Upper lobe of right lung (tissue), 1 donor: ENCODE results near the gene VILL. TPM values are rescaled to one million over a fixed set of nuclear protein-coding genes. Genes with fewer than 3 reads are reported as not detected.

Experiments used
- ATAC-seq: fragments of 200-7000 bp; cut with Tn5 transposase; one replicate; pipeline ENCODE4 v1.9.1; 2020; ENCODE audit warnings: mild to moderate bottlenecking, moderate library complexity
- DNase-seq: peaks from one replicate; pipeline ENCODE4 v3.0.0-alpha.2; 2020
- H3K27ac ChIP-seq: fragments of 200-600 bp; one replicate; pipeline ENCODE4 v1.8.0; 2022
- H3K27me3 ChIP-seq: fragments of 200-600 bp; one replicate; pipeline ENCODE4 v1.8.0; 2022; ENCODE audit warnings: mild to moderate bottlenecking
- H3K36me3 ChIP-seq: fragments of 200-600 bp; one replicate; pipeline ENCODE4 v1.8.0; 2022
- H3K4me1 ChIP-seq: fragments of 200-600 bp; one replicate; pipeline ENCODE4 v1.8.0; 2022
- H3K4me3 ChIP-seq: fragments of 200-600 bp; one replicate; pipeline ENCODE4 v1.8.0; 2022; ENCODE audit warnings: mild to moderate bottlenecking
- H3K9me3 ChIP-seq: fragments of 200-600 bp; one replicate; pipeline ENCODE4 v1.8.0; 2022
- intact Hi-C: fragments of 100-400 bp; cut with DNase I; formaldehyde crosslinking; loops from one replicate; pipeline ENCODE4 v1.11.0; 2022
- total RNA-seq: library from RNA; stranded (reverse); fragmentation: NEBNext Ultra II Directional; extraction: Animal tissue kit (Norgen Biotek cat#: 25700); gene quantifications from one replicate; pipeline ENCODE4 v1.2.1, GENCODE V29; 2021
- TF ChIP-seq, protein P1 (sequence below): fragments of 200-600 bp; IDR thresholded peaks from one replicate; pipeline ENCODE4 v1.8.0; 2022; ENCODE audit warnings: antibody characterized with exemption
- donor health status: DM: no; HTN: yes; CAD: no; lungs with severe emphysema.

Gene VILL
- total RNA-seq, 1 donor from 2014 or later = 8.9 TPM

DNA sequence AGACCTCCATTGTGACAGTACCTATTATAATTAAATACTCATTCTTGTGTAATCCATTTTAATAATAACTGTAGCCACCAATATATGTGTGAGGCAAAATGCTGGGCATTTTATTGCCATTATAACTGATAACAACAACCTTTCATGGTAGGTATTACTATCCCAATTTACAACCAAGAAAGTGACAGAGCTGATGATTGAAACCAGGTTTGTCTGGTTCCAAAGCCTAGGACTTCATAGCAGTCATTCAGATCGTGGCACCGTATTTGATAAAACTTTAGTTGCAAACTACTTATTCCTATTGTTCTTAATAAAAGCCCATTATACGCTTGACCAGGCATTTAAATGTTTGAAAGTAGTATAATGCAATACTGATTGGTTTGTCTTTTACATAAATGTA is 26.4 kb upstream of the VILL start:
- no peak overlapping the region for H3K27ac ChIP-seq
- no peak overlapping the region for H3K4me3 ChIP-seq
- DNase-seq (no peak), ATAC-seq (no peak)
- H3K9me3 ChIP-seq = no peaks in the 10 kb centered on the region
- intact Hi-C loops = no loop called here
- H3K36me3 ChIP-seq = peaks cover 4% of the 10 kb centered on the region
- TF ChIP-seq, protein P1, sequence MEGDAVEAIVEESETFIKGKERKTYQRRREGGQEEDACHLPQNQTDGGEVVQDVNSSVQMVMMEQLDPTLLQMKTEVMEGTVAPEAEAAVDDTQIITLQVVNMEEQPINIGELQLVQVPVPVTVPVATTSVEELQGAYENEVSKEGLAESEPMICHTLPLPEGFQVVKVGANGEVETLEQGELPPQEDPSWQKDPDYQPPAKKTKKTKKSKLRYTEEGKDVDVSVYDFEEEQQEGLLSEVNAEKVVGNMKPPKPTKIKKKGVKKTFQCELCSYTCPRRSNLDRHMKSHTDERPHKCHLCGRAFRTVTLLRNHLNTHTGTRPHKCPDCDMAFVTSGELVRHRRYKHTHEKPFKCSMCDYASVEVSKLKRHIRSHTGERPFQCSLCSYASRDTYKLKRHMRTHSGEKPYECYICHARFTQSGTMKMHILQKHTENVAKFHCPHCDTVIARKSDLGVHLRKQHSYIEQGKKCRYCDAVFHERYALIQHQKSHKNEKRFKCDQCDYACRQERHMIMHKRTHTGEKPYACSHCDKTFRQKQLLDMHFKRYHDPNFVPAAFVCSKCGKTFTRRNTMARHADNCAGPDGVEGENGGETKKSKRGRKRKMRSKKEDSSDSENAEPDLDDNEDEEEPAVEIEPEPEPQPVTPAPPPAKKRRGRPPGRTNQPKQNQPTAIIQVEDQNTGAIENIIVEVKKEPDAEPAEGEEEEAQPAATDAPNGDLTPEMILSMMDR = no peak
- H3K27me3 ChIP-seq = no peaks in the 10 kb centered on the region
- H3K4me1 ChIP-seq = peaks cover 45% of the 10 kb centered on the region

DNA sequence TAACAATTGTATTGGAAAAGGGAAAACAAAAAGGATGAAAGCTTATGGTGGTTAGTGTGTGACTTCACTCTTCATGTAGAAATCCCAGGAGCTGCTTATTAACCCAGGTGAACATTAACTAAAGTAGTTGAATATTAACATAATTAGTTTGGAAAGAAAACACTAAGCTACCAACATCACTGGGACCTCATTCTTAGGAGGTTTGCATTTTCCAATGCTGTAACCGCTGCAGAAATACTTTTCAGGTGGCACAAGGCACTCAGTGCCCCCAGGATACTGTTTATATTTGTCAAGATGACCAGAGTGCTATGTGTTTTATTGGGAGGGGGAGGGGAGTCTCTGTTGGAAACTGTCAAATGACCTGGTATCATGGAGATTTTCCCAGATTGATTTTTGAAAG is 25.9 kb upstream of the VILL start:
- Histone ChIP-seq H3K36me3 (peaks cover 4% of the 10 kb centered on the region), H3K9me3 (no peaks in the 10 kb centered on the region), H3K27me3 (no peaks in the 10 kb centered on the region), H3K4me1 (peaks cover 50% of the 10 kb centered on the region), H3K4me3 (no peak overlapping the region), H3K27ac (no peak overlapping the region)
- DNase-seq = no peak
- intact Hi-C loops = loop anchor here (5.0 kb wide), 1 partner anchor 107 kb away; no protein-coding TSS in a partner anchor
- TF ChIP-seq, protein P1 = no peak
- ATAC-seq = peak; percentile 34

DNA sequence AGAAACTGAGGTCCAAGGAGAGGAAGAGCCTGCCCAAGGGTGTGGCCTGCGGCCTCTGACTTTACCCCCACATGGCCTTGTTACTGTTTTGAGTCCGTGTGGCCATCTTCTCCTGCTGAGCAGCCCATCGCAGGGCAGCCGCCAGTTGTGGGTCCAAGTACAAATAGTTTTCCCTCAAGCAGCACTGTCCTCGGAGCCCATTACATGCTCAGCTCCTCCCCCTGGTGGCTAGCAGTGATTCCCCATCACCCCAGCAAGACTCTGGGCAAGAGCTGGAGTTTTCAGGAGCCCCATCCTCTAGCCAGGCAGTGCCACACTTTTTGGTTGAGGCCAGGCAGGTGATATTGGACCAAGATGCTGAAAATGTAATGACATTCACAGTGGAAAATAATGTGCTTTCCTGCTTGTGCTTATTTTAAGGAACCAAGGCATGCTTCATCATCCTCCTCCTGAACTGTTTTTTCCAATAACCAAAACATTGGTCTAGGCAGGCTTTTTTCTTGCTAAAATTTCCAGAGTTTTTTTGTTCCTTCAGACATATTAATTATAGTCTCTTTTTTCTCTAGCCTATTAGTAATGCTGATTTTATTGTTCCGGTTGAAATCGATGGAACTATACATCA is 23.2 kb upstream of the VILL start:
- intact Hi-C loops = loop anchor here (5.0 kb wide), 1 partner anchor 110 kb away; no protein-coding TSS in a partner anchor
- ATAC-seq (peak; percentile 91), DNase-seq (peak; percentile 79)
- H3K36me3 ChIP-seq = peaks cover 4% of the 10 kb centered on the region
- H3K4me1 ChIP-seq = peaks cover 33% of the 10 kb centered on the region
- no peak overlapping the region for H3K27ac ChIP-seq
- H3K9me3 ChIP-seq = no peaks in the 10 kb centered on the region
- no peak overlapping the region for H3K4me3 ChIP-seq
- no peaks in the 10 kb centered on the region for H3K27me3 ChIP-seq
- TF ChIP-seq, protein P1 = peak; percentile 80

DNA sequence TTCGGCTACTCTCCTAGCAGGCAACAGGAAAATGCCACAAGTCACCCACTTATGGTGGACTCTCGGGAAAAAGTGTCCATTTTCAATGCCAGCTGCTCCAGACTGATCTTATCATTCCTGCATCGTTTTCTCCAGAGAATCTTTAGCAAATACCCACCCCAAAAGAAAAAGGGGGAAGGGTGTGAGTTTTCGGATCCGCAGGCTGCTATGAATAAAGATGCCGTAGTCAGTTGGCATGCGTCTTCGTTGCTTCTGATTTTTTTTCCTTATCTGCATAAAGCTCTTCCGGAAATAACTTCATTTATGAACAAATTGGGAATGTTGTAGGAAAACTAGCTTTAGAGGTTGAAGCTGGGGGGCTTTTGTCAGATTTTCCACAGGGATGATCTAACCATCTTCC is 22.4 kb upstream of the VILL start:
- peak overlapping the region; percentile 63 for H3K27ac ChIP-seq
- intact Hi-C loops = loop anchor here (5.0 kb wide), 1 partner anchor 111 kb away; no protein-coding TSS in a partner anchor
- H3K4me1 ChIP-seq = peaks cover 25% of the 10 kb centered on the region
- H3K27me3 ChIP-seq = no peaks in the 10 kb centered on the region
- H3K4me3 ChIP-seq = no peak overlapping the region
- H3K9me3 ChIP-seq = no peaks in the 10 kb centered on the region
- ATAC-seq = no peak
- DNase-seq = no peak
- peaks cover 4% of the 10 kb centered on the region for H3K36me3 ChIP-seq
- TF ChIP-seq, protein P1 = no peak

DNA sequence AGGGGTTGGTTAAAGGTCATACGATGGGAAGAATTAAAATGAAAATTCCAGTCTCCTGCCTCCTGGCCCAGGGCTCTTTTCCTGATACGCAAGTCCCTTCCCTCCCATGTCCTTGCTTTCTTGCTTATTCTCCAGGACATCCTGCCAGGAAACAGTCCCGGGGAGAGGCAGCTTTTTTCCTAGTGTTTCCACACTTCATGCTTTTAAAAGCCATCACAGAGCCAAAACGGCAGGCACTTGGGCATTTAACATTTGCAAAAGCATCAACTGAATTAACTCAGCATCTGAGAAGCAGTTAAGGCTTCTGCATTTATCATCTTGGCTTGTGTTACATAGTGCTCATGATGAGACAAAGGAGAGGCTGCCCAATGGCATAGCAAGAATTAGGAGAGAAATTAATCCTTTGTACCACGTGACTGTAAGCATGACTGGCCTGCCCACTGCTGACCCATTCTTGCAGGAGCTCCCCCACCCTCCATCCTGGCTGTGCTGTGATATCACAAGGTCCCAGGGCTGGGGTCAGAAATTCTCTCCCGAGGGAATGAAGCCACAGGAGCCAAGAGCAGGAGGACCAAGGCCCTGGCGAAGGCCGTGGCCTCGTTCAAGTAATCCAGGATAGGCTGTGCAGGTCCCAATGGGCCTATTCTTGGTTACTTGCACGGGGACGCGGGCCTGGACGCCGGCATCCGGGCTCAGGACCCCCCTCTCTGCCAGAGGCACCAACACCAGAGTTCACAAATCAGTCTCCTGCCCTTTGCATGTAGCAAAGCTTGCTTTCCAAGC is 21.6 kb upstream of the VILL start:
- H3K27me3 ChIP-seq = no peaks in the 10 kb centered on the region
- intact Hi-C loops = loop anchor here (5.0 kb wide), 1 partner anchor 112 kb away; no protein-coding TSS in a partner anchor
- H3K4me1 ChIP-seq = peaks cover 23% of the 10 kb centered on the region
- peaks cover 4% of the 10 kb centered on the region for H3K36me3 ChIP-seq
- no peaks in the 10 kb centered on the region for H3K9me3 ChIP-seq
- TF ChIP-seq, protein P1 = no peak
- no peak overlapping the region for H3K4me3 ChIP-seq
- DNase-seq (no peak), ATAC-seq (no peak)
- H3K27ac ChIP-seq = peak overlapping the region; percentile 63
